ENCODE results near the gene ARHGAP25. TPM values are rescaled to one million over a fixed set of nuclear protein-coding genes. Genes with fewer than 3 reads are reported as not detected.

ARHGAP25 gene
- total and polyA plus RNA-seq, 4 donors, result 3.5 to 7.0 (median 5.3) TPM

DNA sequence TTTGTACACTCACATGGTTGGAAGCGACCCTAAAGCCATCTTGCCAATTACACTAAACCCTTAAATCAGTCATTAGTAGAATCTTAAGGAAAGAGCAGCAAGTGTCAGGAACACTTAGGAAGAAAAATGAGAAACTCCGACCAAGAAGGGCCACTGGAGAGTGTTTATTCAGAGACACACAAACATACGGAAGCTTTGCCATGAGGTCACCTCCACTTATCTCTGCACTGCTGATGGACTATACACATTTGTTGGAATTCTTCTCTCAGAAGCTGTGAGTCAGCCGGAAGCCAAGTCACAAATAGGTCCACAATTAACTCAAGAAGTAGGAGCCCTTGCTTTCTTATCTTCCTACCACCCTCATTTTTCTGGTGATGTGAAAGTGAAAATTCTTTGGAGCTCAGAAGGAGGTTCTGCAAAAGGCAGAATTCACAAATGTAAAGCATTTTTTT, 115.0 kb downstream of the ARHGAP25 start:
- no peak overlapping the region for H3K9ac ChIP-seq (ENCODE audit: low read depth in 1 of 2, low read length in 2 of 2)
- H3K27ac ChIP-seq (ENCODE audit: low read depth in 1 of 2, low read length in 2 of 2), result peak overlapping the region in 1 of 2 donors; percentile 17
- no peaks in the 10 kb centered on the region for H3K9me3 ChIP-seq (ENCODE audit: control insufficient read depth in 4 of 4, low read length in 3 of 4)
- DNase-seq (ENCODE audit: low spot score), result no peak
- TF ChIP-seq RXRA (IDR thresholded peaks at IDR 0.05) (no peak), JUND (IDR thresholded peaks at IDR 0.05) (peak in 1 of 2 donors; percentile 36)
- H3K36me3 ChIP-seq (ENCODE audit: control insufficient read depth in 4 of 4, insufficient read depth in 3 of 4, low read depth in 1 of 4, low read length in 3 of 4), result no peaks in the 10 kb centered on the region
- peaks cover 0 to 4% (median 0%) of the 10 kb centered on the region in 4 donors for H3K27me3 ChIP-seq (ENCODE audit: control insufficient read depth in 4 of 4, insufficient read depth in 4 of 4, low read length in 3 of 4)
- H3K4me3 ChIP-seq (ENCODE audit: low read depth in 1 of 3, low read length in 3 of 3), result no peak overlapping the region
- WGBS, result 59% methylated on average over 4 of the region's 4 CpGs
- H3K4me1 ChIP-seq (ENCODE audit: control insufficient read depth in 4 of 4, insufficient read depth in 4 of 4, low read length in 3 of 4), result no peaks in the 10 kb centered on the region

DNA sequence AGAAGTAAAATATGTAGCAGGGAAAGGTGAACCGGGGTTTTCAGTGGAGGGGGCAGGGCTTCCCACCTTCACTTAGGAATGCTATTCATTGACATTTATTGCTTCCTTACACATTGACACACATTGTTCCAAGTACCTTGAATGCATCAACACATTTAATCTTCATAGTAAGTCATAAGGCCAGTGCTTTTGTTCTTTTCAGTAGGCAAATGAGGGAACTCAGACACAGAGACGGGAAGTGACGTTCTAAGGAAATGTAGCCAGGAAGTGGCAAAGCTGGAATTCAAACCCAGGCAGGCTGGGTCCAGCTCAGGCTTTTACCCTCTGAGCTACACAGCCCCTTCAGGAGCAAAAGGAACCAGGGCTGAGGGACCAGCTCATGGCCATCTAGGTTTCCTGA, 115.9 kb downstream of the ARHGAP25 start:
- Histone ChIP-seq H3K27ac (ENCODE audit: low read depth in 1 of 2, low read length in 2 of 2) (no peak overlapping the region), H3K9ac (ENCODE audit: low read depth in 1 of 2, low read length in 2 of 2) (no peak overlapping the region), H3K4me3 (ENCODE audit: low read depth in 1 of 3, low read length in 3 of 3) (no peak overlapping the region), H3K4me1 (ENCODE audit: control insufficient read depth in 4 of 4, insufficient read depth in 4 of 4, low read length in 3 of 4) (no peaks in the 10 kb centered on the region), H3K9me3 (ENCODE audit: control insufficient read depth in 4 of 4, low read length in 3 of 4) (no peaks in the 10 kb centered on the region), H3K27me3 (ENCODE audit: control insufficient read depth in 4 of 4, insufficient read depth in 4 of 4, low read length in 3 of 4) (peaks cover 0 to 4% (median 0%) of the 10 kb centered on the region in 4 donors), H3K36me3 (ENCODE audit: control insufficient read depth in 4 of 4, insufficient read depth in 3 of 4, low read depth in 1 of 4, low read length in 3 of 4) (no peaks in the 10 kb centered on the region)
- DNase-seq (ENCODE audit: low spot score), result no peak
- 80% methylated on average over 3 of the region's 3 CpGs for WGBS
- TF ChIP-seq TAF1 (conservative IDR thresholded peaks at IDR 0.05), result no peak
- no peak for TF ChIP-seq RAD21 (IDR thresholded peaks at IDR 0.05)
- no peak for TF ChIP-seq YY1 (IDR thresholded peaks at IDR 0.05)
- no peak for TF ChIP-seq NR2F2 (IDR thresholded peaks at IDR 0.05)
- TF ChIP-seq, protein P1, sequence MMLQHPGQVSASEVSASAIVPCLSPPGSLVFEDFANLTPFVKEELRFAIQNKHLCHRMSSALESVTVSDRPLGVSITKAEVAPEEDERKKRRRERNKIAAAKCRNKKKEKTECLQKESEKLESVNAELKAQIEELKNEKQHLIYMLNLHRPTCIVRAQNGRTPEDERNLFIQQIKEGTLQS (IDR thresholded peaks at IDR 0.05), result no peak
- TF ChIP-seq, protein P2, sequence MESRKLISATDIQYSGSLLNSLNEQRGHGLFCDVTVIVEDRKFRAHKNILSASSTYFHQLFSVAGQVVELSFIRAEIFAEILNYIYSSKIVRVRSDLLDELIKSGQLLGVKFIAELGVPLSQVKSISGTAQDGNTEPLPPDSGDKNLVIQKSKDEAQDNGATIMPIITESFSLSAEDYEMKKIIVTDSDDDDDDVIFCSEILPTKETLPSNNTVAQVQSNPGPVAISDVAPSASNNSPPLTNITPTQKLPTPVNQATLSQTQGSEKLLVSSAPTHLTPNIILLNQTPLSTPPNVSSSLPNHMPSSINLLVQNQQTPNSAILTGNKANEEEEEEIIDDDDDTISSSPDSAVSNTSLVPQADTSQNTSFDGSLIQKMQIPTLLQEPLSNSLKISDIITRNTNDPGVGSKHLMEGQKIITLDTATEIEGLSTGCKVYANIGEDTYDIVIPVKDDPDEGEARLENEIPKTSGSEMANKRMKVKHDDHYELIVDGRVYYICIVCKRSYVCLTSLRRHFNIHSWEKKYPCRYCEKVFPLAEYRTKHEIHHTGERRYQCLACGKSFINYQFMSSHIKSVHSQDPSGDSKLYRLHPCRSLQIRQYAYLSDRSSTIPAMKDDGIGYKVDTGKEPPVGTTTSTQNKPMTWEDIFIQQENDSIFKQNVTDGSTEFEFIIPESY (IDR thresholded peaks at IDR 0.05), result no peak
- no peak for TF ChIP-seq SP1 (IDR thresholded peaks at IDR 0.05)
- no peak for TF ChIP-seq HNF4G (IDR thresholded peaks at IDR 0.05)
- TF ChIP-seq GABPA (IDR thresholded peaks at IDR 0.05 in 1 of 2, conservative IDR thresholded peaks at IDR 0.05 in 1 of 2), result no peak
- no peak for TF ChIP-seq HNF4A (conservative IDR thresholded peaks at IDR 0.05)
- TF ChIP-seq, protein P3, sequence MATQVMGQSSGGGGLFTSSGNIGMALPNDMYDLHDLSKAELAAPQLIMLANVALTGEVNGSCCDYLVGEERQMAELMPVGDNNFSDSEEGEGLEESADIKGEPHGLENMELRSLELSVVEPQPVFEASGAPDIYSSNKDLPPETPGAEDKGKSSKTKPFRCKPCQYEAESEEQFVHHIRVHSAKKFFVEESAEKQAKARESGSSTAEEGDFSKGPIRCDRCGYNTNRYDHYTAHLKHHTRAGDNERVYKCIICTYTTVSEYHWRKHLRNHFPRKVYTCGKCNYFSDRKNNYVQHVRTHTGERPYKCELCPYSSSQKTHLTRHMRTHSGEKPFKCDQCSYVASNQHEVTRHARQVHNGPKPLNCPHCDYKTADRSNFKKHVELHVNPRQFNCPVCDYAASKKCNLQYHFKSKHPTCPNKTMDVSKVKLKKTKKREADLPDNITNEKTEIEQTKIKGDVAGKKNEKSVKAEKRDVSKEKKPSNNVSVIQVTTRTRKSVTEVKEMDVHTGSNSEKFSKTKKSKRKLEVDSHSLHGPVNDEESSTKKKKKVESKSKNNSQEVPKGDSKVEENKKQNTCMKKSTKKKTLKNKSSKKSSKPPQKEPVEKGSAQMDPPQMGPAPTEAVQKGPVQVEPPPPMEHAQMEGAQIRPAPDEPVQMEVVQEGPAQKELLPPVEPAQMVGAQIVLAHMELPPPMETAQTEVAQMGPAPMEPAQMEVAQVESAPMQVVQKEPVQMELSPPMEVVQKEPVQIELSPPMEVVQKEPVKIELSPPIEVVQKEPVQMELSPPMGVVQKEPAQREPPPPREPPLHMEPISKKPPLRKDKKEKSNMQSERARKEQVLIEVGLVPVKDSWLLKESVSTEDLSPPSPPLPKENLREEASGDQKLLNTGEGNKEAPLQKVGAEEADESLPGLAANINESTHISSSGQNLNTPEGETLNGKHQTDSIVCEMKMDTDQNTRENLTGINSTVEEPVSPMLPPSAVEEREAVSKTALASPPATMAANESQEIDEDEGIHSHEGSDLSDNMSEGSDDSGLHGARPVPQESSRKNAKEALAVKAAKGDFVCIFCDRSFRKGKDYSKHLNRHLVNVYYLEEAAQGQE (IDR thresholded peaks at IDR 0.05), result no peak
- no peak for TF ChIP-seq JUND (IDR thresholded peaks at IDR 0.05)
- TF ChIP-seq FOXA2 (IDR thresholded peaks at IDR 0.05), result no peak
- TF ChIP-seq, protein P4, sequence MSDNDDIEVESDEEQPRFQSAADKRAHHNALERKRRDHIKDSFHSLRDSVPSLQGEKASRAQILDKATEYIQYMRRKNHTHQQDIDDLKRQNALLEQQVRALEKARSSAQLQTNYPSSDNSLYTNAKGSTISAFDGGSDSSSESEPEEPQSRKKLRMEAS (IDR thresholded peaks at IDR 0.05), result no peak
- TF ChIP-seq, protein P5, sequence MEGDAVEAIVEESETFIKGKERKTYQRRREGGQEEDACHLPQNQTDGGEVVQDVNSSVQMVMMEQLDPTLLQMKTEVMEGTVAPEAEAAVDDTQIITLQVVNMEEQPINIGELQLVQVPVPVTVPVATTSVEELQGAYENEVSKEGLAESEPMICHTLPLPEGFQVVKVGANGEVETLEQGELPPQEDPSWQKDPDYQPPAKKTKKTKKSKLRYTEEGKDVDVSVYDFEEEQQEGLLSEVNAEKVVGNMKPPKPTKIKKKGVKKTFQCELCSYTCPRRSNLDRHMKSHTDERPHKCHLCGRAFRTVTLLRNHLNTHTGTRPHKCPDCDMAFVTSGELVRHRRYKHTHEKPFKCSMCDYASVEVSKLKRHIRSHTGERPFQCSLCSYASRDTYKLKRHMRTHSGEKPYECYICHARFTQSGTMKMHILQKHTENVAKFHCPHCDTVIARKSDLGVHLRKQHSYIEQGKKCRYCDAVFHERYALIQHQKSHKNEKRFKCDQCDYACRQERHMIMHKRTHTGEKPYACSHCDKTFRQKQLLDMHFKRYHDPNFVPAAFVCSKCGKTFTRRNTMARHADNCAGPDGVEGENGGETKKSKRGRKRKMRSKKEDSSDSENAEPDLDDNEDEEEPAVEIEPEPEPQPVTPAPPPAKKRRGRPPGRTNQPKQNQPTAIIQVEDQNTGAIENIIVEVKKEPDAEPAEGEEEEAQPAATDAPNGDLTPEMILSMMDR (IDR thresholded peaks at IDR 0.05; ENCODE audit: low read depth, low read length, missing input control), result no peak
